Gastroesophageal sphincter (tissue), 3 donors: ENCODE data around the gene GTF3A.

Experiments used
- POLR2AphosphoS5 ChIP-seq: sonication (generic); formaldehyde crosslinking; IDR thresholded peaks from one replicate; pipeline ENCODE4 v1.6.1; 2017; ENCODE audit warnings: antibody characterized with exemption
- TF ChIP-seq, protein P1 (sequence below), 4 experiments: fragments of 200-600 bp in 2 of 4; fragments of 450-650 bp in 2 of 4; sonication (generic) in 1 of 4; IDR thresholded peaks; one replicate each; pipeline ENCODE4 v1.5.1; 2017 to 2019; ENCODE audit warnings: antibody characterized with exemption in 4 of 4, mild to moderate bottlenecking in 2 of 4, moderate library complexity in 2 of 4

DNA sequence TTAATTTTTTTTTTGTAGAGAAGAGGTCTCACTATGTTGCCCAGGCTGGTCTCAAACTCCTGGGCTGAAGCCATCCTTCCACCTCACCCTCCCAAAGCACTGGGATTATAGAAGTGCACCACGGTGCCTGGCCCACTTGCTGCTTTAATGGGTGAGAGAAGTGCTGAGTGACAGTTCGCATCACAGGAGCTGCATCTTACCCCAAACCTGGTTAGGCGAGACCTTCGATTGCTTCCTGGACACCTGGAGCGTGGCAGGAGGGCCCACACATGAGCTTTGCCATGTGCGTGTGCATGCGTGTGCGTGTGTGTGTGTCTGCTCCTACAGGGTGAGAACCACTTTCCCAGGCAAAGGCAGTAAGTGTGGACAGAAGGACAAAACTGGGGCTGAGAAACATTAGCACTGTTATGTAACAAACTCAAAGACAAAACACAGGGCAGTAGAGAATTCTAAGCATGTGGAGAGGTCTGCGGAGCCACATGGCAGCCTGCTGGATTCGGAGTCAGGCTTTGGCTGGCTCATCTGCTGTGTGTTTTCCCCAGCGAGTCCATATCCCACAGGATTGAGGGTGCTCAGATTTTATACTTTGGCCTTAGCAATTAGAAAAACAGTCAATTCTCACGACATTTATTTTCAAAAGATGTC is 37.6 kb downstream of the GTF3A start:
- TF ChIP-seq, protein P1, sequence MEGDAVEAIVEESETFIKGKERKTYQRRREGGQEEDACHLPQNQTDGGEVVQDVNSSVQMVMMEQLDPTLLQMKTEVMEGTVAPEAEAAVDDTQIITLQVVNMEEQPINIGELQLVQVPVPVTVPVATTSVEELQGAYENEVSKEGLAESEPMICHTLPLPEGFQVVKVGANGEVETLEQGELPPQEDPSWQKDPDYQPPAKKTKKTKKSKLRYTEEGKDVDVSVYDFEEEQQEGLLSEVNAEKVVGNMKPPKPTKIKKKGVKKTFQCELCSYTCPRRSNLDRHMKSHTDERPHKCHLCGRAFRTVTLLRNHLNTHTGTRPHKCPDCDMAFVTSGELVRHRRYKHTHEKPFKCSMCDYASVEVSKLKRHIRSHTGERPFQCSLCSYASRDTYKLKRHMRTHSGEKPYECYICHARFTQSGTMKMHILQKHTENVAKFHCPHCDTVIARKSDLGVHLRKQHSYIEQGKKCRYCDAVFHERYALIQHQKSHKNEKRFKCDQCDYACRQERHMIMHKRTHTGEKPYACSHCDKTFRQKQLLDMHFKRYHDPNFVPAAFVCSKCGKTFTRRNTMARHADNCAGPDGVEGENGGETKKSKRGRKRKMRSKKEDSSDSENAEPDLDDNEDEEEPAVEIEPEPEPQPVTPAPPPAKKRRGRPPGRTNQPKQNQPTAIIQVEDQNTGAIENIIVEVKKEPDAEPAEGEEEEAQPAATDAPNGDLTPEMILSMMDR (IDR thresholded peaks at IDR 0.05): no peak
- no peak for TF ChIP-seq POLR2AphosphoS5
